H9 (cell line): ENCODE data around the gene TAF1C. TPM values are rescaled to one million over a fixed set of nuclear protein-coding genes. Genes with fewer than 3 reads are reported as not detected.

Experiments used
- DNase-seq: peaks from one replicate; pipeline ENCODE4 v3.0.0-alpha.2; 2017
- H2AFZ ChIP-seq: one replicate; pipeline ENCODE4 v1.6.1; 2013; ENCODE audit warnings: mild to moderate bottlenecking, low read length, control low read depth, moderate library complexity
- H2AK5ac ChIP-seq: 2 replicates; pipeline ENCODE4 v1.6.1; 2013; ENCODE audit warnings: low read length, control low read depth, mixed read lengths; ENCODE audit not compliant: insufficient read length
- H2BK120ac ChIP-seq: one replicate; pipeline ENCODE4 v1.6.1; 2013; ENCODE audit warnings: low read depth, mild to moderate bottlenecking, low read length, control low read depth, inconsistent platforms; ENCODE audit not compliant: poor library complexity, severe bottlenecking
- H2BK12ac ChIP-seq: 2 replicates; pipeline ENCODE4 v1.6.1; 2013; ENCODE audit warnings: low read length, control low read depth, mixed read lengths, low read depth; ENCODE audit not compliant: insufficient read length
- H2BK15ac ChIP-seq: 2 replicates; pipeline ENCODE4 v1.6.1; 2013; ENCODE audit warnings: low read depth, low read length, control low read depth
- H2BK20ac ChIP-seq: one replicate; pipeline ENCODE4 v1.6.1; 2013; ENCODE audit warnings: low read depth, mild to moderate bottlenecking, low read length, control low read depth, inconsistent platforms; ENCODE audit not compliant: poor library complexity, severe bottlenecking
- H2BK5ac ChIP-seq: 2 replicates; pipeline ENCODE4 v1.6.1; 2013; ENCODE audit warnings: low read length, control low read depth, mixed read lengths; ENCODE audit not compliant: insufficient read length
- H3K14ac ChIP-seq: 2 replicates; pipeline ENCODE4 v1.6.1; 2013; ENCODE audit warnings: low read length, control low read depth; ENCODE audit not compliant: insufficient read depth
- H3K18ac ChIP-seq: 2 replicates; pipeline ENCODE4 v1.6.1; 2013; ENCODE audit warnings: low read depth, mild to moderate bottlenecking, mixed read lengths, low read length, control low read depth; ENCODE audit not compliant: insufficient read length
- H3K23ac ChIP-seq: 2 replicates; pipeline ENCODE4 v1.6.1; 2013; ENCODE audit warnings: low read length, control low read depth, mixed read lengths, low read depth; ENCODE audit not compliant: insufficient read length
- H3K23me2 ChIP-seq: 2 replicates; pipeline ENCODE4 v1.6.1; 2013; ENCODE audit warnings: low read depth, mild to moderate bottlenecking, mixed read lengths, low read length, control low read depth; ENCODE audit not compliant: insufficient read length, poor library complexity, severe bottlenecking
- H3K27ac ChIP-seq: 2 replicates; pipeline ENCODE4 v1.5.1; 2013; ENCODE audit warnings: low read length, control low read depth, mixed read lengths, low read depth; ENCODE audit not compliant: insufficient read length
- H3K27me3 ChIP-seq: 2 replicates; pipeline ENCODE4 v1.6.1; 2013; ENCODE audit warnings: low read length, control low read depth, inconsistent platforms; ENCODE audit not compliant: insufficient read depth
- H3K4ac ChIP-seq: 2 replicates; pipeline ENCODE4 v1.6.1; 2013; ENCODE audit warnings: low read depth, mild to moderate bottlenecking, control low read depth, inconsistent platforms, low read length, moderate library complexity
- H3K4me1 ChIP-seq: 2 replicates; pipeline ENCODE4 v1.6.1; 2013; ENCODE audit warnings: low read length, control low read depth, inconsistent platforms; ENCODE audit not compliant: insufficient read depth
- H3K4me2 ChIP-seq: 2 replicates; pipeline ENCODE4 v1.6.1; 2013; ENCODE audit warnings: low read length, control low read depth, mixed read lengths; ENCODE audit not compliant: insufficient read length, insufficient read depth
- H3K56ac ChIP-seq: 2 replicates; pipeline ENCODE4 v1.6.1; 2013; ENCODE audit warnings: low read depth, mild to moderate bottlenecking, mixed read lengths, low read length, control low read depth; ENCODE audit not compliant: insufficient read length
- H3K79me1 ChIP-seq: 2 replicates; pipeline ENCODE4 v1.6.1; 2013; ENCODE audit warnings: low read depth, mild to moderate bottlenecking, moderate library complexity, low read length, control low read depth, inconsistent platforms; ENCODE audit not compliant: insufficient read depth, poor library complexity, severe bottlenecking
- H3K79me2 ChIP-seq: 2 replicates; pipeline ENCODE4 v1.6.1; 2013; ENCODE audit warnings: low read length, control low read depth, inconsistent platforms; ENCODE audit not compliant: insufficient read depth
- H3K9ac ChIP-seq: 2 replicates; pipeline ENCODE4 v1.6.1; 2013; ENCODE audit warnings: low read length, control low read depth, mixed read lengths; ENCODE audit not compliant: insufficient read length; ENCODE audit errors: extremely low read depth
- H3K9me3 ChIP-seq: one replicate; pipeline ENCODE4 v1.6.1; 2013; ENCODE audit warnings: low read depth, low read length, inconsistent platforms; ENCODE audit not compliant: control insufficient read depth
- H3T11ph ChIP-seq: one replicate; pipeline ENCODE4 v1.6.1; 2013; ENCODE audit warnings: mild to moderate bottlenecking, low read length, control low read depth, inconsistent platforms
- H4K20me1 ChIP-seq: one replicate; pipeline ENCODE4 v1.6.1; 2013; ENCODE audit not compliant: control insufficient read depth, insufficient read length, insufficient read depth
- H4K5ac ChIP-seq: 2 replicates; pipeline ENCODE4 v1.6.1; 2013; ENCODE audit warnings: low read depth, mild to moderate bottlenecking, mixed read lengths, low read length, control low read depth; ENCODE audit not compliant: insufficient read length
- H4K8ac ChIP-seq: replicated peaks from 2 replicates; pipeline ENCODE4 v1.6.1; 2013; ENCODE audit warnings: low read length, control low read depth, mixed read lengths, low read depth; ENCODE audit not compliant: insufficient read length
- H4K91ac ChIP-seq: 2 replicates; pipeline ENCODE4 v1.6.1; 2013; ENCODE audit warnings: low read depth, mild to moderate bottlenecking, moderate library complexity, mixed read lengths, low read length, control low read depth; ENCODE audit not compliant: insufficient read length
- H3K27ac Mint-ChIP-seq, 3 experiments: 2 replicates in 2 of 3; 3 replicates in 1 of 3; pipeline ENCODE4 v1.8.0; 2020 to 2021; ENCODE audit warnings: mixed read lengths in 3 of 3, mild to moderate bottlenecking in 1 of 3, moderate library complexity in 1 of 3
- H3K27me3 Mint-ChIP-seq: 2 replicates; pipeline ENCODE4 v1.8.0; 2021; ENCODE audit warnings: low read depth, mild to moderate bottlenecking, moderate library complexity, mixed read lengths
- H3K36me3 Mint-ChIP-seq, 3 experiments: 2 replicates in 2 of 3; 3 replicates in 1 of 3; pipeline ENCODE4 v1.8.0; 2020 to 2021; ENCODE audit warnings: low read depth in 3 of 3, mixed read lengths in 3 of 3; ENCODE audit not compliant: insufficient read depth in 1 of 3
- H3K4me1 Mint-ChIP-seq, 2 experiments: 2 replicates each; pipeline ENCODE4 v1.8.0; 2020; ENCODE audit warnings: mixed read lengths in 2 of 2
- H3K4me3 Mint-ChIP-seq, 2 experiments: 2 replicates in 1 of 2; 3 replicates in 1 of 2; pipeline ENCODE4 v1.8.0; 2020 to 2021; ENCODE audit warnings: mild to moderate bottlenecking in 2 of 2, mixed read lengths in 2 of 2, moderate library complexity in 1 of 2
- H3K9me3 Mint-ChIP-seq, 2 experiments: 2 replicates in 1 of 2; 3 replicates in 1 of 2; pipeline ENCODE4 v1.8.0; 2020; ENCODE audit warnings: mild to moderate bottlenecking in 2 of 2, mixed read lengths in 2 of 2, moderate library complexity in 1 of 2
- WGBS: extraction: QIAGEN DNeasy Blood & Tissue Kit; methylation state at CpG from one replicate; pipeline ENCODE4 v1.1.7; 2013; ENCODE audit warnings: missing lambda C conversion rate, low lambda C conversion rate, mixed read lengths; ENCODE audit not compliant: insufficient read length; ENCODE audit errors: extremely low coverage; 5-methylcytosine and 5-hydroxymethylcytosine counted together
- total RNA-seq: library from RNA; stranded (reverse); gene quantifications from 2 replicates; pipeline ENCODE4 v1.2.1, GENCODE V29; 2021
- TF ChIP-seq, protein P1 (sequence below): fragments of 200-600 bp; sonication (generic); conservative IDR thresholded peaks from 3 replicates; pipeline ENCODE4 v1.8.0; 2021; ENCODE audit warnings: antibody characterized with exemption, mild to moderate bottlenecking

The TAF1C gene
- total RNA-seq, 1 experiment from 2014 or later = 78.6 TPM

- H3K4me2 ChIP-seq = no peak overlapping the region
- WGBS = no CpG with 5 or more reads among the region's 4 CpGs
- H3K14ac ChIP-seq = no peak overlapping the region
These were observed 25.3 kb upstream of the TAF1C start for GRCh38 chr16:84212154-84212553.

More at GRCh38 chr16:84212154-84212553, 25.3 kb upstream of the TAF1C start:
- Mint-ChIP-seq H3K4me3 (no peak overlapping the region), H3K27ac (no peak overlapping the region), H3K9me3 (no peaks in the 10 kb centered on the region), H3K36me3 (no peaks in the 10 kb centered on the region), H3K27me3 (peaks cover 3% of the 10 kb centered on the region), H3K4me1 (peaks cover 5 to 12% of the 10 kb centered on the region in 2 experiments)
- H4K20me1 ChIP-seq = no peaks in the 10 kb centered on the region
- H3K18ac ChIP-seq = no peak overlapping the region
- H2BK5ac ChIP-seq = no peak overlapping the region
- no peak overlapping the region for H3K27ac ChIP-seq
- no peaks in the 10 kb centered on the region for H3K9me3 ChIP-seq
- no peaks in the 10 kb centered on the region for H3K27me3 ChIP-seq
- H3T11ph ChIP-seq = no peak overlapping the region
- no peaks in the 10 kb centered on the region for H3K79me2 ChIP-seq
- H2BK20ac ChIP-seq = no peak overlapping the region
- H3K79me1 ChIP-seq = no peaks in the 10 kb centered on the region
- no peak overlapping the region for H3K23ac ChIP-seq
- H2BK15ac ChIP-seq = no peak overlapping the region
- H2AFZ ChIP-seq = no peak overlapping the region
- no peaks in the 10 kb centered on the region for H3K4me1 ChIP-seq
- TF ChIP-seq, protein P1, sequence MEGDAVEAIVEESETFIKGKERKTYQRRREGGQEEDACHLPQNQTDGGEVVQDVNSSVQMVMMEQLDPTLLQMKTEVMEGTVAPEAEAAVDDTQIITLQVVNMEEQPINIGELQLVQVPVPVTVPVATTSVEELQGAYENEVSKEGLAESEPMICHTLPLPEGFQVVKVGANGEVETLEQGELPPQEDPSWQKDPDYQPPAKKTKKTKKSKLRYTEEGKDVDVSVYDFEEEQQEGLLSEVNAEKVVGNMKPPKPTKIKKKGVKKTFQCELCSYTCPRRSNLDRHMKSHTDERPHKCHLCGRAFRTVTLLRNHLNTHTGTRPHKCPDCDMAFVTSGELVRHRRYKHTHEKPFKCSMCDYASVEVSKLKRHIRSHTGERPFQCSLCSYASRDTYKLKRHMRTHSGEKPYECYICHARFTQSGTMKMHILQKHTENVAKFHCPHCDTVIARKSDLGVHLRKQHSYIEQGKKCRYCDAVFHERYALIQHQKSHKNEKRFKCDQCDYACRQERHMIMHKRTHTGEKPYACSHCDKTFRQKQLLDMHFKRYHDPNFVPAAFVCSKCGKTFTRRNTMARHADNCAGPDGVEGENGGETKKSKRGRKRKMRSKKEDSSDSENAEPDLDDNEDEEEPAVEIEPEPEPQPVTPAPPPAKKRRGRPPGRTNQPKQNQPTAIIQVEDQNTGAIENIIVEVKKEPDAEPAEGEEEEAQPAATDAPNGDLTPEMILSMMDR = no peak
- DNase-seq = no peak
- no peak overlapping the region for H3K9ac ChIP-seq
- no peak overlapping the region for H4K5ac ChIP-seq
- no peak overlapping the region for H2AK5ac ChIP-seq
- no peak overlapping the region for H2BK120ac ChIP-seq
- H4K91ac ChIP-seq = no peak overlapping the region
- no peaks in the 10 kb centered on the region for H3K23me2 ChIP-seq
- H3K56ac ChIP-seq = no peak overlapping the region
- no peak overlapping the region for H3K4ac ChIP-seq
- H4K8ac ChIP-seq = no peak overlapping the region
- no peak overlapping the region for H2BK12ac ChIP-seq
